Measurements from ENCODE around the gene RASGRF1. TPM values are rescaled to one million over a fixed set of nuclear protein-coding genes. Genes with fewer than 3 reads are reported as not detected.

The RASGRF1 gene
- total and polyA plus RNA-seq, 2 experiments from 2014 or later, result 0.05 to 0.24 TPM

- TF ChIP-seq, protein P1, sequence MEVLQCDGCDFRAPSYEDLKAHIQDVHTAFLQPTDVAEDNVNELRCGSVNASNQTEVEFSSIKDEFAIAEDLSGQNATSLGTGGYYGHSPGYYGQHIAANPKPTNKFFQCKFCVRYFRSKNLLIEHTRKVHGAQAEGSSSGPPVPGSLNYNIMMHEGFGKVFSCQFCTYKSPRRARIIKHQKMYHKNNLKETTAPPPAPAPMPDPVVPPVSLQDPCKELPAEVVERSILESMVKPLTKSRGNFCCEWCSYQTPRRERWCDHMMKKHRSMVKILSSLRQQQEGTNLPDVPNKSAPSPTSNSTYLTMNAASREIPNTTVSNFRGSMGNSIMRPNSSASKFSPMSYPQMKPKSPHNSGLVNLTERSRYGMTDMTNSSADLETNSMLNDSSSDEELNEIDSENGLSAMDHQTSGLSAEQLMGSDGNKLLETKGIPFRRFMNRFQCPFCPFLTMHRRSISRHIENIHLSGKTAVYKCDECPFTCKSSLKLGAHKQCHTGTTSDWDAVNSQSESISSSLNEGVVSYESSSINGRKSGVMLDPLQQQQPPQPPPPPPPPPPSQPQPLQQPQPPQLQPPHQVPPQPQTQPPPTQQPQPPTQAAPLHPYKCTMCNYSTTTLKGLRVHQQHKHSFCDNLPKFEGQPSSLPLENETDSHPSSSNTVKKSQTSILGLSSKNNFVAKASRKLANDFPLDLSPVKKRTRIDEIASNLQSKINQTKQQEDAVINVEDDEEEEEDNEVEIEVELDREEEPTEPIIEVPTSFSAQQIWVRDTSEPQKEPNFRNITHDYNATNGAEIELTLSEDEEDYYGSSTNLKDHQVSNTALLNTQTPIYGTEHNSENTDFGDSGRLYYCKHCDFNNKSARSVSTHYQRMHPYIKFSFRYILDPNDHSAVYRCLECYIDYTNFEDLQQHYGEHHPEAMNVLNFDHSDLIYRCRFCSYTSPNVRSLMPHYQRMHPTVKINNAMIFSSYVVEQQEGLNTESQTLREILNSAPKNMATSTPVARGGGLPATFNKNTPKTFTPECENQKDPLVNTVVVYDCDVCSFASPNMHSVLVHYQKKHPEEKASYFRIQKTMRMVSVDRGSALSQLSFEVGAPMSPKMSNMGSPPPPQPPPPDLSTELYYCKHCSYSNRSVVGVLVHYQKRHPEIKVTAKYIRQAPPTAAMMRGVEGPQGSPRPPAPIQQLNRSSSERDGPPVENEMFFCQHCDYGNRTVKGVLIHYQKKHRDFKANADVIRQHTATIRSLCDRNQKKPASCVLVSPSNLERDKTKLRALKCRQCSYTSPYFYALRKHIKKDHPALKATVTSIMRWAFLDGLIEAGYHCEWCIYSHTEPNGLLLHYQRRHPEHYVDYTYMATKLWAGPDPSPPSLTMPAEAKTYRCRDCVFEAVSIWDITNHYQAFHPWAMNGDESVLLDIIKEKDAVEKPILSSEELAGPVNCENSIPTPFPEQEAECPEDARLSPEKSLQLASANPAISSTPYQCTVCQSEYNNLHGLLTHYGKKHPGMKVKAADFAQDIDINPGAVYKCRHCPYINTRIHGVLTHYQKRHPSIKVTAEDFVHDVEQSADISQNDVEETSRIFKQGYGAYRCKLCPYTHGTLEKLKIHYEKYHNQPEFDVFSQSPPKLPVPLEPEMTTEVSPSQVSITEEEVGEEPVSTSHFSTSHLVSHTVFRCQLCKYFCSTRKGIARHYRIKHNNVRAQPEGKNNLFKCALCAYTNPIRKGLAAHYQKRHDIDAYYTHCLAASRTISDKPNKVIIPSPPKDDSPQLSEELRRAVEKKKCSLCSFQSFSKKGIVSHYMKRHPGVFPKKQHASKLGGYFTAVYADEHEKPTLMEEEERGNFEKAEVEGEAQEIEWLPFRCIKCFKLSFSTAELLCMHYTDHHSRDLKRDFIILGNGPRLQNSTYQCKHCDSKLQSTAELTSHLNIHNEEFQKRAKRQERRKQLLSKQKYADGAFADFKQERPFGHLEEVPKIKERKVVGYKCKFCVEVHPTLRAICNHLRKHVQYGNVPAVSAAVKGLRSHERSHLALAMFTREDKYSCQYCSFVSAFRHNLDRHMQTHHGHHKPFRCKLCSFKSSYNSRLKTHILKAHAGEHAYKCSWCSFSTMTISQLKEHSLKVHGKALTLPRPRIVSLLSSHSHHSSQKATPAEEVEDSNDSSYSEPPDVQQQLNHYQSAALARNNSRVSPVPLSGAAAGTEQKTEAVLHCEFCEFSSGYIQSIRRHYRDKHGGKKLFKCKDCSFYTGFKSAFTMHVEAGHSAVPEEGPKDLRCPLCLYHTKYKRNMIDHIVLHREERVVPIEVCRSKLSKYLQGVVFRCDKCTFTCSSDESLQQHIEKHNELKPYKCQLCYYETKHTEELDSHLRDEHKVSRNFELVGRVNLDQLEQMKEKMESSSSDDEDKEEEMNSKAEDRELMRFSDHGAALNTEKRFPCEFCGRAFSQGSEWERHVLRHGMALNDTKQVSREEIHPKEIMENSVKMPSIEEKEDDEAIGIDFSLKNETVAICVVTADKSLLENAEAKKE (CRISPR knock-in tag; IDR thresholded peaks at IDR 0.05), result no peak
- no peak for TF ChIP-seq NANOG (IDR thresholded peaks at IDR 0.05; ENCODE audit: borderline replicate concordance)
- TF ChIP-seq CREB1 (CRISPR knock-in tag; IDR thresholded peaks at IDR 0.05; ENCODE audit: low read depth), result no peak
- no peak for TF ChIP-seq EZH2 (IDR thresholded peaks at IDR 0.05; ENCODE audit: low read depth, unreplicated experiment)
- TF ChIP-seq POLR2AphosphoS5 (IDR thresholded peaks at IDR 0.05; ENCODE audit: low read depth), result no peak
- TF ChIP-seq, protein P2, sequence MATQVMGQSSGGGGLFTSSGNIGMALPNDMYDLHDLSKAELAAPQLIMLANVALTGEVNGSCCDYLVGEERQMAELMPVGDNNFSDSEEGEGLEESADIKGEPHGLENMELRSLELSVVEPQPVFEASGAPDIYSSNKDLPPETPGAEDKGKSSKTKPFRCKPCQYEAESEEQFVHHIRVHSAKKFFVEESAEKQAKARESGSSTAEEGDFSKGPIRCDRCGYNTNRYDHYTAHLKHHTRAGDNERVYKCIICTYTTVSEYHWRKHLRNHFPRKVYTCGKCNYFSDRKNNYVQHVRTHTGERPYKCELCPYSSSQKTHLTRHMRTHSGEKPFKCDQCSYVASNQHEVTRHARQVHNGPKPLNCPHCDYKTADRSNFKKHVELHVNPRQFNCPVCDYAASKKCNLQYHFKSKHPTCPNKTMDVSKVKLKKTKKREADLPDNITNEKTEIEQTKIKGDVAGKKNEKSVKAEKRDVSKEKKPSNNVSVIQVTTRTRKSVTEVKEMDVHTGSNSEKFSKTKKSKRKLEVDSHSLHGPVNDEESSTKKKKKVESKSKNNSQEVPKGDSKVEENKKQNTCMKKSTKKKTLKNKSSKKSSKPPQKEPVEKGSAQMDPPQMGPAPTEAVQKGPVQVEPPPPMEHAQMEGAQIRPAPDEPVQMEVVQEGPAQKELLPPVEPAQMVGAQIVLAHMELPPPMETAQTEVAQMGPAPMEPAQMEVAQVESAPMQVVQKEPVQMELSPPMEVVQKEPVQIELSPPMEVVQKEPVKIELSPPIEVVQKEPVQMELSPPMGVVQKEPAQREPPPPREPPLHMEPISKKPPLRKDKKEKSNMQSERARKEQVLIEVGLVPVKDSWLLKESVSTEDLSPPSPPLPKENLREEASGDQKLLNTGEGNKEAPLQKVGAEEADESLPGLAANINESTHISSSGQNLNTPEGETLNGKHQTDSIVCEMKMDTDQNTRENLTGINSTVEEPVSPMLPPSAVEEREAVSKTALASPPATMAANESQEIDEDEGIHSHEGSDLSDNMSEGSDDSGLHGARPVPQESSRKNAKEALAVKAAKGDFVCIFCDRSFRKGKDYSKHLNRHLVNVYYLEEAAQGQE (IDR thresholded peaks at IDR 0.05; ENCODE audit: unreplicated experiment), result no peak
- no peak for TF ChIP-seq ETS1 (IDR thresholded peaks at IDR 0.05)
- TF ChIP-seq ZNF114 (CRISPR knock-in tag; IDR thresholded peaks at IDR 0.05), result no peak
- TF ChIP-seq JUNB (IDR thresholded peaks at IDR 0.05; ENCODE audit: unreplicated experiment), result no peak
- TF ChIP-seq STAT1 (IDR thresholded peaks at IDR 0.05; ENCODE audit: unreplicated experiment), result no peak
- no peak for TF ChIP-seq ZNF331 (CRISPR knock-in tag; IDR thresholded peaks at IDR 0.05; ENCODE audit: low read depth)
- TF ChIP-seq EZH2phosphoT487 (IDR thresholded peaks at IDR 0.05; ENCODE audit: unreplicated experiment), result no peak
These were observed 92.5 kb downstream of the RASGRF1 start (continued) for GRCh38 chr15:78997981-78998499.

Measured in GM23338 (cell line).